Neuronal stem cell (in vitro differentiated cells): ENCODE data around the gene PRKN.

ENCODE experiments used
- DNase-seq: peaks from one replicate; pipeline ENCODE4 v3.0.0-alpha.2; 2013; ENCODE audit warnings: low spot score
- H2AFZ ChIP-seq: one replicate; pipeline ENCODE4 v1.6.1; 2013; ENCODE audit warnings: mild to moderate bottlenecking, low read length, inconsistent platforms
- H2AK5ac ChIP-seq: 2 replicates; pipeline ENCODE4 v1.6.1; 2013; ENCODE audit warnings: low read depth, mild to moderate bottlenecking, inconsistent platforms, low read length, moderate library complexity, mixed read lengths
- H2BK120ac ChIP-seq: 2 replicates; pipeline ENCODE4 v1.6.1; 2013; ENCODE audit warnings: low read depth, mild to moderate bottlenecking, inconsistent platforms, low read length, moderate library complexity, mixed read lengths
- H2BK12ac ChIP-seq: one replicate; pipeline ENCODE4 v1.6.1; 2013; ENCODE audit warnings: low read length, inconsistent platforms
- H2BK15ac ChIP-seq: 2 replicates; pipeline ENCODE4 v1.6.1; 2013; ENCODE audit warnings: mild to moderate bottlenecking, low read length, inconsistent platforms, mixed read lengths
- H2BK5ac ChIP-seq: one replicate; pipeline ENCODE4 v1.6.1; 2013; ENCODE audit warnings: inconsistent platforms, mild to moderate bottlenecking, low read length, moderate library complexity
- H3K14ac ChIP-seq: one replicate; pipeline ENCODE4 v1.6.1; 2013; ENCODE audit warnings: low read length, inconsistent platforms
- H3K18ac ChIP-seq: 2 replicates; pipeline ENCODE4 v1.6.1; 2013; ENCODE audit warnings: low read length, inconsistent platforms
- H3K23ac ChIP-seq: 2 replicates; pipeline ENCODE4 v1.6.1; 2013; ENCODE audit warnings: low read depth, mild to moderate bottlenecking, mixed read lengths, low read length, inconsistent platforms; ENCODE audit not compliant: poor library complexity
- H3K27ac ChIP-seq: replicated peaks from 3 replicates; pipeline ENCODE4 v1.5.1; 2013; ENCODE audit warnings: low read length, inconsistent platforms
- H3K27me3 ChIP-seq, 3 experiments: 2 replicates each; pipeline ENCODE4 v1.6.1; 2013; ENCODE audit warnings: low read length in 3 of 3, mild to moderate bottlenecking in 2 of 3, inconsistent platforms in 1 of 3, low read depth in 1 of 3, mixed read lengths in 1 of 3, moderate library complexity in 1 of 3; ENCODE audit not compliant: control insufficient read depth in 3 of 3, insufficient read depth in 3 of 3
- H3K36me3 ChIP-seq, 2 donors: replicated peaks in 1 of 2; 2 replicates each; pipeline ENCODE4 v1.6.1; 2013; ENCODE audit warnings: low read length in 2 of 2; ENCODE audit not compliant: control insufficient read depth in 2 of 2, insufficient read depth in 2 of 2
- H3K4ac ChIP-seq: 2 replicates; pipeline ENCODE4 v1.6.1; 2013; ENCODE audit warnings: inconsistent platforms, mild to moderate bottlenecking, low read length, moderate library complexity
- H3K4me1 ChIP-seq, 2 donors: 1 replicate in 1 of 2; 2 replicates in 1 of 2; pipeline ENCODE4 v1.6.1; 2013; ENCODE audit warnings: low read length in 2 of 2, low read depth in 1 of 2; ENCODE audit not compliant: control insufficient read depth in 2 of 2, insufficient read depth in 1 of 2
- H3K4me2 ChIP-seq: one replicate; pipeline ENCODE4 v1.6.1; 2013; ENCODE audit warnings: mild to moderate bottlenecking, low read length, inconsistent platforms; ENCODE audit not compliant: insufficient read depth, poor library complexity, severe bottlenecking
- H3K4me3 ChIP-seq, 2 donors: 2 replicates each; pipeline ENCODE4 v1.5.1; 2013; ENCODE audit warnings: low read length in 2 of 2, mild to moderate bottlenecking in 2 of 2, inconsistent platforms in 1 of 2, moderate library complexity in 1 of 2
- H3K79me1 ChIP-seq: one replicate; pipeline ENCODE4 v1.6.1; 2013; ENCODE audit warnings: low read depth, mild to moderate bottlenecking, inconsistent platforms, low read length, moderate library complexity
- H3K9ac ChIP-seq: one replicate; pipeline ENCODE4 v1.6.1; 2013; ENCODE audit warnings: mild to moderate bottlenecking, low read depth, low read length, inconsistent platforms; ENCODE audit not compliant: poor library complexity
- H3K9me3 ChIP-seq, 2 donors: replicated peaks in 1 of 2; 2 replicates each; pipeline versions ENCODE3 to v1.6.1; 2013; ENCODE audit warnings: low read length in 2 of 2, mild to moderate bottlenecking in 2 of 2, inconsistent platforms in 1 of 2, low read depth in 1 of 2, mixed read lengths in 1 of 2, moderate library complexity in 1 of 2; ENCODE audit not compliant: control insufficient read depth in 2 of 2, insufficient read depth in 1 of 2
- H4K8ac ChIP-seq: one replicate; pipeline ENCODE4 v1.6.1; 2013; ENCODE audit warnings: low read depth, mild to moderate bottlenecking, inconsistent platforms, low read length, moderate library complexity
- H4K91ac ChIP-seq: one replicate; pipeline ENCODE4 v1.6.1; 2013; ENCODE audit warnings: low read length, low read depth, mild to moderate bottlenecking, inconsistent platforms; ENCODE audit not compliant: poor library complexity
- WGBS, 2 donors: extraction: QIAGEN DNeasy Blood & Tissue Kit; methylation state at CpG; one replicate each; pipeline ENCODE4 v1.1.7; 2013; ENCODE audit warnings: missing lambda C conversion rate in 2 of 2, mixed read lengths in 1 of 2; ENCODE audit not compliant: insufficient read length in 2 of 2, insufficient replicate concordance in 1 of 2; ENCODE audit errors: extremely low coverage in 2 of 2; 5-methylcytosine and 5-hydroxymethylcytosine counted together

PRKN gene

DNA sequence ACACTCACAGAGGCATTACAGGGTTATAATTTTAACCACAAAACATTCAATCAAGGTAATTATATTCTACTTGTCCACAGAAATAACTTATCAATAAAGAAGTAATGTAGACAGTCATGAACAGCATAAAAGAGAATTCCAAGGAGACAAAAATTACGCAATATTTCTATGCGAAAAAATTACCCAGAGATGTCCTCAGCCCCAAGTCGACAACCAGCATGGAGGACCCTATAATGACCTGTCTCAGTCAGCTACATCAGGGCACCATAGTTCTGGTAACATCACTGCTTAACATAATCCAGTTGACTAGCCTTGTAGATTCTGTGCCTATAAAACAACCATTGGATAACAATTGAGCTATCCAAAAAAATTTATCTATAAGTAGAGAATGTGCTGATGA is 579.8 kb downstream of the PRKN start:
- Histone ChIP-seq H3K27ac (no peak overlapping the region), H3K79me1 (no peaks in the 10 kb centered on the region), H2BK12ac (no peak overlapping the region), H3K27me3 (no peaks in the 10 kb centered on the region), H3K4me1 (no peaks in the 10 kb centered on the region), H4K91ac (no peak overlapping the region), H3K4ac (no peak overlapping the region), H3K9me3 (peaks cover 0 to 1% of the 10 kb centered on the region in 2 donors), H3K9ac (no peak overlapping the region), H2AK5ac (no peak overlapping the region), H3K23ac (no peak overlapping the region), H2BK5ac (no peak overlapping the region), H3K4me3 (no peak overlapping the region), H2AFZ (no peak overlapping the region), H4K8ac (no peak overlapping the region), H2BK15ac (no peak overlapping the region), H3K36me3 (no peaks in the 10 kb centered on the region), H3K4me2 (no peak overlapping the region), H2BK120ac (no peak overlapping the region), H3K14ac (no peak overlapping the region), H3K18ac (no peak overlapping the region)
- DNase-seq: no peak
- WGBS, 2 donors: no CpG with 5 or more reads among the region's 3 CpGs

DNA sequence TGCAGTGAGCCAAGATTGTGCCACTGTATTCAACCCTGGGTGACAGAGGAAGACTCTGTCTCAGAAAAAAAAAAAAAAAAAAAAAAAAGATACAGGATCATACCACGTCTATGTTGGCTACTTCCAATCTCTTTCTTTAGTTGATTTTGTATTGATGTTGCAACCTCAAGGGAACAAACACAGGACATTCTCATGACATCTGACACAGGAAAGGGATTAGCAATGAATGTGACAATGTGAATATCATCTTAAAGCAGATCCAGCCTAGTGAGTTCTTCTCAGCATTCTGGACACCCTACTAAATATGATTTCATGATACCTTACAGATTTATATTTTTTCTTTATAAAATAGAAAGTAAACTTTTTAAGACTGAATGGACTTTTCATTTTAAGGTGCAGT is 580.3 kb downstream of the PRKN start:
- H2BK120ac ChIP-seq: no peak overlapping the region
- H3K9ac ChIP-seq: no peak overlapping the region
- no peaks in the 10 kb centered on the region for H3K9me3 ChIP-seq
- H3K14ac ChIP-seq: no peak overlapping the region
- no peaks in the 10 kb centered on the region for H3K36me3 ChIP-seq
- no peak overlapping the region for H3K4me2 ChIP-seq
- H2BK15ac ChIP-seq: no peak overlapping the region
- no peak overlapping the region for H3K4me3 ChIP-seq
- H3K4ac ChIP-seq: no peak overlapping the region
- H3K18ac ChIP-seq: no peak overlapping the region
- no peaks in the 10 kb centered on the region for H3K4me1 ChIP-seq
- H3K79me1 ChIP-seq: no peaks in the 10 kb centered on the region
- no peaks in the 10 kb centered on the region for H3K27me3 ChIP-seq
- WGBS, 2 donors: no CpG with 5 or more reads among the region's 1 CpG
- no peak overlapping the region for H4K91ac ChIP-seq
- no peak overlapping the region for H4K8ac ChIP-seq
- H2BK12ac ChIP-seq: no peak overlapping the region
- DNase-seq: no peak
- no peak overlapping the region for H2AK5ac ChIP-seq
- H3K23ac ChIP-seq: no peak overlapping the region
- H2BK5ac ChIP-seq: no peak overlapping the region
- H2AFZ ChIP-seq: no peak overlapping the region
- H3K27ac ChIP-seq: no peak overlapping the region

DNA sequence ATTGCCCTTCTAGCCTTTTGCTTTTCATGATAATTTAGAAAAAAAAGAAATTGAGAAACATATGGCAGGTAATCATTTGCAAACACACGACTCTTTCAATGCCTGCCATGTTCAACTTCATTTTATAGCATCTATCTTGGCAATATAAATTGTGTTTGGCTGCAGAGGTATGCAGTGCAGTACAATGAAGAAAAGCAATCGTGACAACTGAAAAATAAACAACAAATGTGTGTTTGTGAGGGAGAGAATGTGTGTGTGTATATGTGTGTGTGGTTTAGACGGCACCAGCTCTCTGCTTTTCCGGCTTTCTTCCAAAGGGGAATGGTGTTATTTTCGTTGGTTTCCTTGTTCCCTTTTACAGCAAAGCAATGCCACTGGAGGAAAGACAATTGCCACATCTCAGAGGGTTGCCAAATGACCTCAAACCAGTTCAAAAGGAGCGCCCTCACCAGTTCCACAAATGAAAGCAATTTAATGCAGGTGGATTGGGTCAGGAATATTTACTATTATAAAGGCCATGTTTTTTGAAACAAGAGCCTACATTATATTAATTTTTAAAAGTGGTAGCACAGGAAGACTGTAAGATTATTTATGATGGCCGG is 587.2 kb downstream of the PRKN start:
- Histone ChIP-seq H3K27me3 (no peaks in the 10 kb centered on the region), H3K18ac (no peak overlapping the region), H3K79me1 (no peaks in the 10 kb centered on the region), H2AK5ac (no peak overlapping the region), H4K8ac (no peak overlapping the region), H2BK120ac (no peak overlapping the region), H3K4me3 (no peak overlapping the region), H3K9me3 (peaks cover 0 to 6% of the 10 kb centered on the region in 2 donors), H3K27ac (no peak overlapping the region), H2BK5ac (no peak overlapping the region), H3K36me3 (no peaks in the 10 kb centered on the region), H2BK12ac (no peak overlapping the region), H3K4me2 (no peak overlapping the region), H2BK15ac (no peak overlapping the region), H3K23ac (no peak overlapping the region), H3K4ac (no peak overlapping the region), H3K9ac (no peak overlapping the region), H2AFZ (no peak overlapping the region), H4K91ac (no peak overlapping the region), H3K14ac (no peak overlapping the region), H3K4me1 (no peaks in the 10 kb centered on the region)
- no peak for DNase-seq
- WGBS, 2 donors: no CpG with 5 or more reads among the region's 7 CpGs

DNA sequence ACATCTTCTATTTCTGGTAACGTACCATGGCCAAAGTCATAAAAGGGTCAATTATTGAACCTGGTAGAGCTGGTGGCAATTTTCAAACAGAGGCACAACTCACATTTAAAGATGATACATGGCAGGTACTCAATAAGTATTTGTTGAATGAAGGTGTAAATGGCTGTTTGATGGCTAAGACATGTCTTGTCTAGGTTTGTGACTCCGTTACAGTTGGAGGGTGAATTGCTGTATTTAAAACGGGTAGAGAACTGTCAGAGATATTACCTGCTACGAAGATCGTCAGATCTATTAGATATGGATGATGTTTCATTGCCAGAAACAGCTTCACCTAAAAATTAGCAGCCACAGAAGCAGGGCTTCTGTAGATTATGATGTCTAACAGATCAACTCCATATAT is 601.9 kb downstream of the PRKN start:
- no peaks in the 10 kb centered on the region for H3K9me3 ChIP-seq
- H3K36me3 ChIP-seq: no peaks in the 10 kb centered on the region
- WGBS, 2 donors: no CpG with 5 or more reads among the region's 5 CpGs
- no peaks in the 10 kb centered on the region for H3K27me3 ChIP-seq
- no peak overlapping the region for H4K91ac ChIP-seq
- no peak for DNase-seq
- H3K18ac ChIP-seq: no peak overlapping the region
- no peak overlapping the region for H3K23ac ChIP-seq
- H3K27ac ChIP-seq: no peak overlapping the region
- H2AFZ ChIP-seq: no peak overlapping the region
- H2BK12ac ChIP-seq: no peak overlapping the region
- H3K4ac ChIP-seq: no peak overlapping the region
- no peak overlapping the region for H3K14ac ChIP-seq
- no peak overlapping the region for H2BK15ac ChIP-seq
- H2AK5ac ChIP-seq: no peak overlapping the region
- H2BK120ac ChIP-seq: no peak overlapping the region
- no peak overlapping the region for H3K4me2 ChIP-seq
- H3K4me3 ChIP-seq: no peak overlapping the region
- no peak overlapping the region for H3K9ac ChIP-seq
- H3K79me1 ChIP-seq: no peaks in the 10 kb centered on the region
- H3K4me1 ChIP-seq: no peaks in the 10 kb centered on the region
- no peak overlapping the region for H2BK5ac ChIP-seq
- H4K8ac ChIP-seq: no peak overlapping the region
